Gastrocnemius medialis (tissue), 4 donors: ENCODE measurements around the gene TEX13B.

Experiments
- POLR2A ChIP-seq, 2 donors: fragments of 450-650 bp; IDR thresholded peaks; one replicate each; pipeline ENCODE4 v1.6.1; 2017; ENCODE audit warnings: antibody characterized with exemption in 2 of 2, mild to moderate bottlenecking in 2 of 2, moderate library complexity in 2 of 2
- TF ChIP-seq, protein P1 (sequence below), 5 experiments: fragments of 450-650 bp in 3 of 5; fragments of 200-600 bp in 2 of 5; sonication (generic) in 2 of 5; IDR thresholded peaks in 4 of 5; conservative IDR thresholded peaks in 1 of 5; 1 replicate in 4 of 5; 2 replicates in 1 of 5; pipeline ENCODE4 v1.5.1; 2016 to 2019; ENCODE audit warnings: antibody characterized with exemption in 5 of 5, mild to moderate bottlenecking in 3 of 5, moderate library complexity in 3 of 5

DNA sequence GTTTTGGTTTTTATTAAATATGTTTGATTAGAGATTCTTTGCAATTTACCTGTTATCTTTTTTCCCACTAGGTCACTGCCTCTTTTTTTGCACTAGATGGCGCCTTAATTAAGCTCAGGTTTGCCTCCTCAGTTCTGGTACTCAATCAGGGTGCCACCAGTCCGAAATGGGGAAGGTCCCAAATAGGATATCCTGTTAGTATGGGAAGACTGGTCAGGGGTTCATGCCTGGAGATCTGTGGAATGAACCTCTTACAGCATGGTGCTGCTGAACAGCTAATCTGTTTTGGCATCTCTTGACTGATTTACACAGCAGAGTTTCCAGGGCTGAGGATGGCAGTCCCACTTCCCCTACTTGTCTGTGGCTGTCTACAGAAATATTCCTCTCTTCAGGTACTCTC, 38.5 kb upstream of the TEX13B start:
- TF ChIP-seq, protein P1, sequence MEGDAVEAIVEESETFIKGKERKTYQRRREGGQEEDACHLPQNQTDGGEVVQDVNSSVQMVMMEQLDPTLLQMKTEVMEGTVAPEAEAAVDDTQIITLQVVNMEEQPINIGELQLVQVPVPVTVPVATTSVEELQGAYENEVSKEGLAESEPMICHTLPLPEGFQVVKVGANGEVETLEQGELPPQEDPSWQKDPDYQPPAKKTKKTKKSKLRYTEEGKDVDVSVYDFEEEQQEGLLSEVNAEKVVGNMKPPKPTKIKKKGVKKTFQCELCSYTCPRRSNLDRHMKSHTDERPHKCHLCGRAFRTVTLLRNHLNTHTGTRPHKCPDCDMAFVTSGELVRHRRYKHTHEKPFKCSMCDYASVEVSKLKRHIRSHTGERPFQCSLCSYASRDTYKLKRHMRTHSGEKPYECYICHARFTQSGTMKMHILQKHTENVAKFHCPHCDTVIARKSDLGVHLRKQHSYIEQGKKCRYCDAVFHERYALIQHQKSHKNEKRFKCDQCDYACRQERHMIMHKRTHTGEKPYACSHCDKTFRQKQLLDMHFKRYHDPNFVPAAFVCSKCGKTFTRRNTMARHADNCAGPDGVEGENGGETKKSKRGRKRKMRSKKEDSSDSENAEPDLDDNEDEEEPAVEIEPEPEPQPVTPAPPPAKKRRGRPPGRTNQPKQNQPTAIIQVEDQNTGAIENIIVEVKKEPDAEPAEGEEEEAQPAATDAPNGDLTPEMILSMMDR (IDR thresholded peaks at IDR 0.05 in 4 of 5, conservative IDR thresholded peaks at IDR 0.05 in 1 of 5) = peak in 3 of 5 experiments; percentile 16 to 46 (median 30)
- TF ChIP-seq POLR2A (IDR thresholded peaks at IDR 0.05) = no peak
